HG02798 (cell line): ENCODE data around the gene METTL1.

Experiments used
- ATAC-seq: cut with Tn5 transposase; IDR thresholded peaks from one replicate; pipeline ENCODE4 v1.9.1; 2021; ENCODE audit warnings: mild to moderate bottlenecking; ENCODE audit not compliant: unreplicated experiment, poor library complexity

Gene METTL1

DNA sequence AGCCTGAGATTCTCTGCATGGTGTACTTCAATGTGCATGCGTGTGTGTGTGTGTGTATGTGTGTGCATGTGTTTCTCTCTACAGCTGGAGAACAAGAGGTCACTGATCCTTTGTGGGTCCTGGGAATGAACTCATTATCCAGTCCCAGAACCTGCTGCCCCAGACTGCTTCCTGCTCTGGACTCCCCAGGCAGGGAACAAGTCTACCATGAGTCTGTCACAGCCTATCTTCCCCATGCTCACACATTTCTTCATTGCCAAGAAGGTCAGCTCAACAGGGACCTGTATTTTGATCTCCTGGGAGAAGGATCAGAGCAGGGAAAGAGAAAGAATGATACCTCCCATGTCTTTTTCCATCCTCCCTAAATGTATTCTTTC, 30.5 kb downstream of the METTL1 start:
- ATAC-seq: no peak

DNA sequence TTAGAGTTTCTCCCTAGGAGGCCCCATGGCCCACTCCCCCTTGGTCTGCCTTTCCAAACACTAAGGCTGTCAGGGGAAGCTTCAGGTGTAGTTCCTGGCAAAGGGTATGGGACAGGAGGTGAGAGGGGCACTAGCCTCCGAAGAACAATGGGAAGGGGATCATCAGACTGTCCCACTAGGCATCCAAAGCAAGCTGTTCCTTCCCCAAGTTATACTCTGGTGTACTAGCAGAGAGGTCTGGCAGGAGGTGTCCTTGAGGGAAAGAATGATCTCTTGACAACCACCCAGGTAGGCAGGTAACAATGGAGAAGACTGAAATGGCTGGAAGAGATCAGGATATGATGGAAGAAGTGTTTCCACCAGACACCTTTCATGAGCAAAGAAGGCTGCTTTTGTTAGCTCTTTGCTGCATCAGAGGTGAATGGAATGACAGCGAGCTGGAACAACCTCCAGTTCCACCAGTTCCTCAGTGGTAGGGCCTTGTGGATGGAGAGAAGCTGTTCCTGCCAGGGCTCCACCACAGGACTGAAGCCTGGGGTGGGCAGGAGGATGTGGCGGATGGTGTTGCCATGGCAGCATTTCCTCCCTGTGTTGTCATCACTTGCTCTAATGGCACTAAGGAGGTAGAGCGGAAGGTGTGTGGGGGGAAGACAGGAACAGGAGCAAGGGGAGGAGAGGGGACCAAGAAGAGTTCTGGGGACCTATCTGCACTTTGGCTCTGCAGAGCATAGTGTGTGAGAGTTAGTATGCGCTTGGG, 31.1 kb downstream of the METTL1 start:
- ATAC-seq: peak; percentile 39

DNA sequence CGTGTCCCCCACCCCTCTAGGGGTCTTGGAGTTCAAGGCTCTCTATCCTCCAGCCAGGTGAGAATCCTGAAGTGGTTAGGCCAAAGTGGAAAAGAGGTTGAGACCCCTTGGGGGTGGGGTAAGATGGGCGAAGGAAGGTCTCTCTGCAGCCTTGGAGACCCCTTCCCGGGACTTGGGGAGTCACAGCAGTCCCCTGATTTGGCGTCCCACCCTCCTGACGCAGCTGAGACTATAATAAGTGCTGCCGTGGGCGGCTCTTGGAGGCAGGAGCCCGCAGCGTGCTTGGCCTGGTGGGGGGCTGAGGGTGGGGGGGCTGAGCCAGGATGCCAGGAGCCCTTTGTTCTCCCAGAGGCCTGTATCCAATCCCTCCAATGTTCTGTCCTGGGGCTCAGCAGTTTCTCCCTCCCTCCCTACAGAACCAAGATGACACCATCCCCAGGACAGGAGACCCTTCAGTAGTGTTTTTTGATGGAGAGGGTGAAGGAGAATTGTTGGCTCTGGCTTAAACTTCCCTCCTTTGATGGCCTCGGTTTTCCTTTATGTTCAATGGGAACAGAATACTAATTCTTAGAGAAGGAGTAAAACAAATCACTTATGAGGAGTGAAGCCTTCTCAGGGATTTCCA, 31.9 kb downstream of the METTL1 start:
- no peak for ATAC-seq

DNA sequence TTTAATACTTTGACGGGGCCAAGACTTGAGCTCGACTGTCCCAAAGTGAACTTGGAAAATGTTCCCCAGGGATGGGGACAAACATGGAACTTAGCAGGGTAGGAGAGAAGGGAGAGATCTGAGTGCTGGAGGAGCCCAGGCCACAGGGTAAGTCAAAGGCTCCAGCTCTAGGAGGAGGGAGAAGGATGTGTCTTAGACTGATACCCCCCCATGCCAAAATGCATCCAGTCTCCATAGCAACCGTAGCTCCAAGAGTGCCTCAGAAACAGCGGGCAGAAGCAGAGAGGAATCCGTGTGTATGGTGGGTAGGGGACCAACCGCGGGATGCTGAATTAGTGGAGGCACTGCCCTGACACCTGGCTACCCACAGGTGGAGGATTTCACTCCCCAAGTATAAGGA, 32.5 kb downstream of the METTL1 start:
- no peak for ATAC-seq

DNA sequence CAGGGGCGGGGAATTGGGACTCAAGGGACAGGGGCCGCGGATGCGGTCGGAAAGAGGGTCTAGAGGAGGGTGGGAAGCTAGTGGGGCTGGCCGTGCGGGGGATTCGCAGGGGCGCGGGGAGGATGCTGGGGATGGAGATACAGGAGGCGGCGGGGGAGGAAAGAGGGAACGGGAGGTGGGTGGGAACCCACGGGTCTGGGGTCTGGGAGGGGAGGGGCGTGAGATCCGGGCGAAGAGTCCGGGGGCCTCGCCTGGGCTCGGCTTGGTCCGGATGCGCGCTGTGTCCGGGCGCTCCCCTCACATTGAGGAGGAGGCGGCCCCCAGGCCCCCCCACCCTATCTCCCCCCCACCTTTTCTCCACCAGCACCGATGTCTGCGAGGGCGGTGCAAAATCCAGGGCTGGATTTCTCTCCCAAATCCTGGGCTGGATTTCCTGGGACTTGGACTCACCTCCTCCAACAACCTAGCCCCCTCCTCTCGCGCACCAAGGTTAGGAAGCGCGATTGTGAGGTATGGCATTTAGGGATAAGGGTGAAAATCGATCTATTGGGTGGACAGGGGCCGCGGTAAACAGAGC, 33.2 kb downstream of the METTL1 start, which contains the start of gene AGAP2:
Gene AGAP2, minus strand, starts transcription at position 82 of the 577 bp plus-strand sequence. CDS start 496 bp downstream, outside the sequence.
- no peak for ATAC-seq

DNA sequence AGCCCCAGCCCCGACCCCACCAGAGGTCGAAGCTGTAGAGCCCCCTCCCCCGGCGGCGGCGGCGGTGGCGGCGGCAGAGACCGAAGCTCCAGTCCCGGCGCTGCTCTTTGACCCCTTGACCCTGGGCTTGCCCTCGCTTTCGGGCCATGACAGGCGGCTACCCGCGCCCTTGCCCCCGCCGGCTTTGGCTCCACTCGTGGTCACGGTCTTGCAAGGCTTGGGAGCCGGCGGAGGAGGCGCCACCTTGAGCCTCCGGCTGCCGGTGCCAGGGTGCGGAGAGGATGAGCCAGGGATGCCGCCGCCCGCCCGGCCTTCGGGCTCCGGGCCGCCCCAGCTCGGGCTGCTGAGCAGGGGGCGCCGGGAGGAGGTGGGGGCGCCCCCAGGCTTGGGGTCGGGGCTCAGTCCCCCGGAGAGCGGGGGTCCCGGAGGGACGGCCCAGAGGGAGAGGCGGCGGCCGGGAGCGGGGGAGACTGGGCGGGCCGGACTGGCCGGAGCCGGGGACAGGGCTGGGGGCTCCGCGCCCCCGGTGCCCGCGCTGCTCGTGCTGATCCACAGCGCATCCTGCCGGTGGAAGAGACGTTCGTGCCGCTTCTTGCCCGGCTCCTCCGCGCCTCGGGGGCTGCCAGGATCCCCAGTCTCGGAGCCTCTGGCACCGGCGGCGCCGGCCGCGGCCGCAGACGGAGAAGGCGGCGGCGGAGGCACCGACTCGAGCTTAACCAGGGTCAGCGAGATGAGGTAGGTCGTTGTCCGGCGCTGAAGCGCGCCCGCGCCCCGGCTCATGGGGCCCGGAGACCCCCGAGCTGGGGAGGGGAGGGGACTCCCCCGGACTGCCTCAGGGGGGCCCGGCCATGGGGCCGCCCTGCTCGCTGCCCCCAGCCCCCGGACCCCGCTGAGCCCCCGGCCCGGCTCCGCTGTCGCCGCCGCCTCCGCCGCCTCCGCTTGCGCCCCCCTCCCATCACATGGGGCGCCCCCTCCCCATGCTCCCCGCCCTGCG, 34.1 kb downstream of the METTL1 start:
- ATAC-seq: no peak

DNA sequence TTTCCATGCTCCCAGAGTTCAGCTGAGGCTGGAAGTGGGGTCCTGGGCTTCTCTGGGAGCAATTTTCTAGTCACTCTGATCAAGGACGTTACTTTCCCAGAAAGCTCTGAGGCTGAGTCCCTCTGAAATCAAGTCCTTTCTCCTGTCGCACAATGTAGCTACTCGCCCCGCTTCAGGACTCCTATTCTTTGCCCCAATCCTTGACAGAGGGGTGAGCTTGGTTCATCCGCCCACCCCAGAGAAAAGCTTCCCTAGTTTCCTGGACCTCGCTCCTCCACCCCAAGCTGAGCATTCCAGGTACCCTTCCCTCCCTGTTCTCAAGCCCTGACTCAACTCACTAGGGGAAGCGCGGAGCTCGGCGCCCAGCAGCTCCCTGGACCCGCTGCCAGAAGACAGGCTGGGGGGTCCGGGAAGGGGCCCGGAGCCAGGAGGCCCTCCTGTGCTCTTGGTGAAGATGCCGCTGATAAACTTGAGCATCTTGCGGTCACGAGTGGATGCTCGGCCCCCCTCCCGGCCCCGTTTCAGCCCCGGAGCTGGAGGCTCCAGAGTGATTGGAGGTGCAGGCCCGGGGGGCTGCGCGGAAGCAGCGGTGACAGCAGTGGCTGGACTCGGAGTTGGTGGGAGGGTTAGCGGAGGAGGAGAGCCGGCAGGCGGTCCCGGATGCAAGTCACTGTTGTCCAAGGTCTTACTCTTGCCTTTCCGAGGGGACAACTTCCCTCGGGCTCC, 35.0 kb downstream of the METTL1 start:
- no peak for ATAC-seq

DNA sequence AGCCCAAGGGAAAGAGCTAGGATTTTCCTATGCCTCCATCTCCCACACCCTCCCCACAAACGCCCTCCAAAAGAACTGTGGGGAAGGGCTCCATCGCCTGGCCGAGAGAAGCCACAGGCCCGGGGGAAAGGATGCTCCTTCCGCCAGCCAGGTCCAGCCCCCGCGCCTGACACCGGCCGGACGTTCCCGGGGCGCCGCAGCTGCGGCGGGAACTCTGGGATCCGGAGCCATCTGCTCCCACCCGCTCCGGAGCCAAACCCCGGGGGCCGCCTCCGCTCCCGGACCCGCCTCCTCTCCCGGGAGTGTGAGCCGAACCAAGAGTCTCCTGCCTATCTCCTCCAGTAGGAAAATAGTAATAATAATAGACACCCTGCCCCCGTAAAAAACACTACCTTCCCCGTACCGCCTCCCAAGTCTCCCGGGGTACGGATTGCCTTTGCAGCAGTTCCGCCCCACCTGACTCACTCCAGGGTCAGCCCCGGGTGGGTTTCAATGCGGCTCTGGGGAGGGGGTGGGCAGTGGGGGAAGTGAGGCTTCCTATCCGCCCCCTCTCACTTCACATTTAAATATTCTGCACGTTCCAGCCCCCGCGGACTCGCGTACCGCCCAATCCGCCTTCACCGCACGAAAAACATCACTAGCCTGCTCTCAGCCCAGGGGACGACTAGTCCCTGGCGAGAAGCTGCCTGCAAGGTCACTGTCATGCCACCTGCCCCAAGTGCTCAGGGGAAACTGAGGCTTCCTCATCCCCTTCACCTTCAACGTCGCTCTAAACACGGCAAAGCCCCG, 35.8 kb downstream of the METTL1 start:
- ATAC-seq: no peak

DNA sequence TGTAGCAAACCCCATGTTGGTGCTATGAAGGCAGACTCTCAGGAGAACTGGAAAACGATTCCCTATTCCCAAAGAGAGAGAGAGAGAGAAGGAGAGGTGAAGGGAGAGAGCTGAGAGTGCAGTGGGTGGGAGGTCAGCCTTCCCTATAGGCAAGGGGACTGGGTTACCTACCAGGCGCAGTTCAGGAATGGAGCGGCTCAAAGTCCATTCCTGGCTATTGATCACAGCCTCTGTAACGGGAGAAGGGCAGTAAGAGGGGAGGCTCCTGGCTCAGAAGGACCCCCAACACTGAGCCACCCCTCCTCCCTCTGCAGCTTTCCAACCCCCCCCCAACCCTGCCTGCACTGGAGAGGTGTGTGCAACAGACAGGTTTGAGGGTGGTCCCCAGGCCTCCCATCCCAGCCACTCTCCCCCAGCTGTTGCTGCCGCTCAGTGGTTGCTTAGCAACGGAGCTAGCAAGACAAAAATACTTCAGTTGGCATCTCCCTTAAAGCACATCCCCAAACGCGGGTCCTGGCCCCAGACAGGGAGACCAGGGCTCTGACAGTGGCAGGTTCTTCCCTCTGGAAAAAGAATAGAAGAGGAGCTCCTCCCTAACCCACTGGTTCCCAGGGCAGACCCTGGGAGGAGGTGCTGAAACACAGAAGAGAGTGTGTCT, 36.6 kb downstream of the METTL1 start:
- ATAC-seq: no peak

DNA sequence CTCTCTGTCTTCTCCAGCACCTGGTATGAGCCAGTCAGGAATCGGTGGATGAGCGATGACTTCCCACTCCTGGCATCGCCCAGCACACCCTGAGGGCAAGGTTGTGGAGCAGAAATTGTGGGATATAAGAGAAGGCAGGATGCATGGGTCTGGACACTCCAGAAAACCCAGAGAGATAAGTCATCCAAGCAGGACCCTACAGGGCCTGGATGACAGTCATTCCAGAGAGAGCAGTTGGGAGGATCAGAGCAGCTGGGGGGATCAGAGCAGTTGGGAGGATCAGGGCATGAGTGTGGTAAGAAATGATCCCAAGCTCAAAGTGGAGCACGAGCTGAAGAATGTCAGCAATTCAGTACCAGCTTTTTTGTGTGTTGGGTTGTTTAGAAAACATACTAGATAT, 37.3 kb downstream of the METTL1 start:
- ATAC-seq: no peak

DNA sequence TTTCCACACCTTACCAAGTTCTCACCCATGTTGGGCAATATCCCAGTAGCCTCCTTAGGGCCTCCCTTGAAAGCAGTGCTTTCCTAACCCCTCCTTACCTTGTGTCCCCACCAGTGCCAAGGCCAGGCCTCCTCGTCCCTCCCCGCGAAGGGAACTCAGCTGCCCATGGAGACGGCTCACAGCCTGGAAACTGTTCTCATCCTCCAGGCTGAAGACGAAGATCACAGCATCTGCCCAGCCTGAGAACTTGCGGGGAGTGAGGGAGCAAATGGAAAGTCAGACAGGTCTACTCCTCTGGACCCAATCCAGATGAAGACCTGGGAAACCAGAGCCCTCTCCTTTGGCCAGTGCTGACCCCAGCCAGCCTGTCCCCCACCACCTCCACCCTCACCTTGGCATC, 38.0 kb downstream of the METTL1 start:
- ATAC-seq: no peak

DNA sequence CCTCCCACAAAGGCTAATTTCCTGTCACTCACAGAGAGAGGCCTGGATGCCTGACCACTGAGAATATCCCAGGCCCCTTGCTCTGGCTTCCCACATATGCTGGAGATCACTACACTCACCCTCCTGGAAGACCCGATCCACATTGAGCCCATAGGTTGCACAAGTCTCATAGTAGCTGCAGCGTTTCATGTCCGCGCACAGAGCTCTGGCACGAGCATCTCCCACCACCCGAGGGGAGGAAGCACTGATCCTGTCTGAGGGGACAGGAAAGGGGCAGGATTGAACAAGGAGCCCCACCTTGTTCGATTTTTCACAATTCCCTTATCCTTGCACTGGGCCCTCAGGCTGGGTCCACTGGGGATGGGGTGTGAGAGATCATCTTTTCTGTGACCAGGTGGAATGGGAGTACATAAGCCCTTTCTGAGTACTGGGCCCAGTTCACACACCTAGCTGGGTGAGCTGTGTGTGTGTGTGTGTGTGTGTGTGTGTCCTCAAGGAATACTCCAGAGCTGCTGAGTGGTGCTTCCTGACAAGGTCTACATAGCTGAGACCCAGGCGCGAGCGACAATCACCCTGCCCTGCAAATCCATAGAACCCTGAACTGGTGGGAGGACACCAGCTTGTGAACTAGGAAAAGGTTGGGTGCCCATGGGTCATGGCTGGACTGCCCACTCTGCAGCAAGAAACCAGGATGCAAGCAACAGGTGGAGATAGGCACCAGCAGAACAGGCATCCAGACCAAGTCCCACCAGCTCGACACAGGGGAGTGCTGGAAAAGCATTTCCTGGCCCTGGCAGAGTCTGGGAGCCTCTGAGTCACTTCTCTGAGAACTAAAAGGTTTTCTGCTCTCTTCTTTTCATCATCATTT, 38.9 kb downstream of the METTL1 start:
- no peak for ATAC-seq

DNA sequence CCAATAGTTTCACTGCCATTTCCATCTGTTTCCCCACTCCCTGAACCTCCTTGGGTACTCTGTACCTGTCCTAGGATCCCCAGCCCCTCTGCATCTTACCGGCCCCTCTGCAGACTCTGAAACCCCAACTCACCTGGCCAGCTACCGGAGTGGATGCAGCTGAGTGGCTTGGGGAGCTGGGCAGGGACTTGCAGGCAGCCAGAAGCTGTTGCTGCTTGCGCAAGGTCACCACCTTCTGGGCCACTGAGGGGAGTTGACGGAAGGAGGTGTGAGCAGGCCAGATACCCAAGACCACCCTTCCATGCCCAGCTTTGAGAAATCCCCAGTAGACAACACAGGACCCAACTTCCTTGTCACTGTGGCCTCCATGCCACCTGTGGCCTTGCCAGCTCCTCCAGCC, 39.6 kb downstream of the METTL1 start:
- ATAC-seq: no peak

DNA sequence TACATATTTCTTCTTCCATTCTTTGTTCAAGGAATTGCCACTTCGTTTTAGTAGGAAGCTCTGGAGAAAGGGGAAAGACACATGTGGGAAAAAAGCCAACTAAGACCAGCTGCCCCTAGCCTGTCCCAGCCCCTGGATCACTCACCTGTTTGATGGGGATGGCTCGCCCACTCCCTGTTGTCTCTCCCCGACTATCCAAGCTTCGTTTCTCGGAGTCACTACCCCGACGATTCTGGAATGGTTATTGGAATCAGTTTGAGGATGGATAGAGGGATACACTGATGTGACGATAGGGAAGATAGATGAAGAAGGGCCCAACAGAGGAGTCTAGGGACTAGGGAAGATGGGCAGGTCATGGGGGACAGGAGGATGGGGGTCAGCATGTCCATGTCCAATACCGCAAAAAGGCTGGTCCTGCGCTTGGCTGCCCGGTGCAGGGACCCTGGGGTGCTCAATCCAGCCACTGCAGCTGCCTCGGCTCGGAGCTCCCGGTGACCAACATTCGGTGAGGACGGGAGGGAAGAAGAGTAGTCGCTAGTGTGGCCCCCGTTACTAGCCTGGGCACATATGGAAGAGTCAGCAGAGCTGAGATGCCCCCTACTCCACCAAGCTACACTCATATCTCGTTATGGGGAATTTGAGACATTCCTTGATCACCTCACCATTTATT, 40.4 kb downstream of the METTL1 start:
- ATAC-seq: no peak

DNA sequence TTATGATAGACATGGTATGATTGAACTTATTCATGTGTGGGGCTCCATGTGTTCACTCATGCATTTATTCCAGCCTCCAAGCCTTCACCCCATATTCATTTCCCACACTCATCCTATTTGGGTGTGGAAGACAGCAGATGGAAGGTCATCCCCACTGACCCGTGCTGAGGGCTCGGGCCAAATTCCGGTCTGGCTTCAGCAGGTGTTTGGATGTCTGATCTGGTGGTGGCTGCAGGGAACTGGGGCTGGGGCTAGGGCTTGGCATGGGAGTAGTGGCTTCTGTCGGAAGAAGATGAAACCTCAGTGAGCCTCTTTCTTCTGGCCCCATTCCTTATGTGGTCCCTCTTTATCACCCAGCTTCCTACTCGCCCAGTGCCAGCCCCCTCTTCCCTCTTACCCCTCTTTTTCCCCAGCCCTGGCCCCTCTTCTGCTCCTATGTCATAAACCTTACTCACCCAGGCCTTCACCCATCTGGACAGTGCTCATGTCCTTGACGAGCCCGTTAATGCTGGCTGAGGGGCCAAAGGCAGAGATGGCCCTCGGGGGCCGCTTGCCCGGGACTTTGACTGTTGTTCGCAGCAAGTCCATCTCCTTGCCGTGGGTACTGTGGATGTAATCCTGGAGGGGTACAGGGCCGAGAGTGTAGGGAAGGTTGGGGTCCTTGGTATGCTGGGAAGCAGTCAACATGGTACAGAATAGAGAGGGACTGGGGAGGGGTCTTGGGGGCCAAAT, 41.4 kb downstream of the METTL1 start:
- no peak for ATAC-seq

DNA sequence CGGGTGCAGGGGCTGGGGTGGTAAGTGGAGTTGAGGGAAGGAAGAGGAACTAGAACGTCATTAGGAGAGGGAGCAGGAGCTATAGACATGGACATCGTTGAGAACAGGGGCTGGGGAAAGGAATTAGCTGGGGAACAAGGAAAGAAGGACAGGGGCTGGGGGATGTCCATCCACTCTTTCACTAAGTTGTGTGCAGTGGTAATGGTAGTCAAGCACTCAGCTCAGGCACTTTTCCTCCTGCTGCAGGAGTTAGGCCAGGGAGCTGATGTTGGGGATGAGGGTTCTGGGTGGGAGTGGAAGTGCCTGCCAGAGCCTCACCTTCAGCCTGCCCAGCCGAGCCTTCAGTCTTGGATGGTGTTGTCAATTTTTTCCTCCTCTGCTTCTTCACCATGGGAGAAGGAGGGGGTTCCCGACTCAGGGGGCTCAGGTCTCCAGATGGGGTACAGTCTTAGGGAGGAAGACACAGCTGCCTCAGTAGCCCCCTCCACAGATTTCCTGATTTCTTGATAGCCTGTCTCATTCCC, 42.5 kb downstream of the METTL1 start:
- ATAC-seq: no peak
